ENCODE results near the gene ZNF417.
"Not testable (repeated sequence)": the region's sequence is repeated elsewhere in the genome, so short reads cannot be mapped to it uniquely, and the experiment has no call there.

ZNF417 gene

DNA sequence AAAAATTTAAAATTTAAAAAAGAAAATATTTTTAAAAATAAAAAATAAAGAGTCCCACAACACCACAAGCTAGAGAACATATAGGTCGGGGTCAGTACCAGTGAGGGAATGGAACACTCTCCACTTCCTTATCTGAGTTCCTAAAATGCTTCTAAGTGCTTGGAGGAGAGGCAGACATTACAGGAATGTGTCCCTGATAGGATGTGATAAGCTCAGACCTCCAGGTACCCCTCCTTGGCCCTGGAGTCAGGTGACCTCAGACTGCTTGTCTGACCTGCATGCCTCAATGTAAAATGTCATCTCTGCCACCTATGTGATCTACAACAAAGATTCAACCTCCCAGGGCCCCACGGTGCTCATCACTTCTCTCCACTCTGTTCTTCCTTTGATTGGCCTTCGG is 30.3 kb downstream of the ZNF417 start:
- H3K4me1 ChIP-seq (ENCODE audit: insufficient read depth, low read length, severe bottlenecking) = peaks cover 17% of the 10 kb centered on the region
- no peaks in the 10 kb centered on the region for H3K27me3 ChIP-seq (ENCODE audit: insufficient read depth, low read length)
- H3K27ac ChIP-seq (ENCODE audit: low read depth, low read length, poor library complexity, severe bottlenecking) = no peak overlapping the region
- no peak overlapping the region for H2AFZ ChIP-seq (ENCODE audit: low read length)
- H3K36me3 ChIP-seq (ENCODE audit: insufficient read depth, low read length) = peaks cover 63% of the 10 kb centered on the region
- H3K4me2 ChIP-seq (ENCODE audit: low read length) = no peak overlapping the region
- H3F3A ChIP-seq (ENCODE audit: insufficient read depth, low read length) = no peaks in the 10 kb centered on the region
- H3K9me3 ChIP-seq (ENCODE audit: low read length) = peaks cover 3% of the 10 kb centered on the region; the same call in 1 of the 2 replicates
- peaks cover 29% of the 10 kb centered on the region for H3K79me2 ChIP-seq (ENCODE audit: insufficient read depth, low read length)
- H3K9ac ChIP-seq (ENCODE audit: low read length) = no peak overlapping the region
- no peaks in the 10 kb centered on the region for H3K9me2 ChIP-seq (ENCODE audit: low read depth, low read length)
- no peak overlapping the region for H3K4me3 ChIP-seq (ENCODE audit: low read depth, low read length, poor library complexity, severe bottlenecking)
- H4K20me1 ChIP-seq (ENCODE audit: insufficient read depth, low read length) = no peaks in the 10 kb centered on the region
- TF ChIP-seq EZH2 (IDR thresholded peaks at IDR 0.05; ENCODE audit: borderline replicate concordance, low read length) (no peak), CTCF (IDR thresholded peaks at IDR 0.05; ENCODE audit: low read length) (no peak)

- not testable (repeated sequence) for H3F3A ChIP-seq (ENCODE audit: insufficient read depth, low read length); H3K27ac ChIP-seq (ENCODE audit: low read depth, low read length, poor library complexity, severe bottlenecking); H3K4me1 ChIP-seq (ENCODE audit: insufficient read depth, low read length, severe bottlenecking); H3K79me2 ChIP-seq (ENCODE audit: insufficient read depth, low read length); H3K27me3 ChIP-seq (ENCODE audit: insufficient read depth, low read length); H2AFZ ChIP-seq (ENCODE audit: low read length); H3K9me2 ChIP-seq (ENCODE audit: low read depth, low read length); H4K20me1 ChIP-seq (ENCODE audit: insufficient read depth, low read length); H3K4me2 ChIP-seq (ENCODE audit: low read length); H3K9ac ChIP-seq (ENCODE audit: low read length); H3K4me3 ChIP-seq (ENCODE audit: low read depth, low read length, poor library complexity, severe bottlenecking)
- peaks cover 87% of the 10 kb centered on the region for H3K36me3 ChIP-seq (ENCODE audit: insufficient read depth, low read length)
- H3K9me3 ChIP-seq (ENCODE audit: low read length) = peaks cover 41% of the 10 kb centered on the region
These were observed 42.3 kb downstream of the ZNF417 start for GRCh38 chr19:57873883-57874799.

DNA sequence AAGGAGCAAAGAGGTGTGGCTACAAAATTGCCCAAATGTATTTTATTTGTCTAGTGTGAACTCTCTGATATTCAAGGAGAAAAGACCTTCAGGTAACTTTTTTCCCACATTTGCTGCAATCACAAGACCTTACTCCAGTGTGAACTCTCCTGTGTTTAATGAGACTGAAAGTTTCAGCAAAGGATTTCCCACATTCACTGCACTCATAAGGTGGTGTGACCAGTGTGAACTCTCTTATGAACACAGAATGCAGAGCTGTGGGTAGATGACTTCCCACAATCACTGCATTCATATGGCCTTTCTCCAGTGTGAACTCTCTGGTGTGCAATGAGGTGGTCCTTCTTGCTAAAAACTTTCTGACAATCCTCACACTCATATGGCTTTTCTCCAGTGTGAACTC is 43.9 kb downstream of the ZNF417 start:
- no peak for TF ChIP-seq CTCF (IDR thresholded peaks at IDR 0.05; ENCODE audit: low read length)
- TF ChIP-seq EZH2 (IDR thresholded peaks at IDR 0.05; ENCODE audit: borderline replicate concordance, low read length) = no peak
- no peak overlapping the region for H3K4me2 ChIP-seq (ENCODE audit: low read length)
- peaks cover 46% of the 10 kb centered on the region for H3K9me3 ChIP-seq (ENCODE audit: low read length)
- no peaks in the 10 kb centered on the region for H3K27me3 ChIP-seq (ENCODE audit: insufficient read depth, low read length)
- H4K20me1 ChIP-seq (ENCODE audit: insufficient read depth, low read length) = no peaks in the 10 kb centered on the region
- H3K9me2 ChIP-seq (ENCODE audit: low read depth, low read length) = no peaks in the 10 kb centered on the region
- no peak overlapping the region for H3K4me3 ChIP-seq (ENCODE audit: low read depth, low read length, poor library complexity, severe bottlenecking)
- H2AFZ ChIP-seq (ENCODE audit: low read length) = no peak overlapping the region
- 0 out of 2 replicates have a peak, but pooled peaks cover 4% of the 10 kb centered on the region for H3F3A ChIP-seq (ENCODE audit: insufficient read depth, low read length)
- peaks cover 88% of the 10 kb centered on the region for H3K36me3 ChIP-seq (ENCODE audit: insufficient read depth, low read length)
- no peak overlapping the region for H3K9ac ChIP-seq (ENCODE audit: low read length)
- no peaks in the 10 kb centered on the region for H3K4me1 ChIP-seq (ENCODE audit: insufficient read depth, low read length, severe bottlenecking)
- no peaks in the 10 kb centered on the region for H3K79me2 ChIP-seq (ENCODE audit: insufficient read depth, low read length)
- no peak overlapping the region for H3K27ac ChIP-seq (ENCODE audit: low read depth, low read length, poor library complexity, severe bottlenecking)
